Activated naive CD4-positive, alpha-beta T cell treated with anti-CD3 and anti-CD28 coated beads, Interleukin-2, amount 50 U/mL, for 16 hours (primary cell): Measurements from ENCODE around the gene CLEC3A.
"Not testable (repeated sequence)": the region's sequence is repeated elsewhere in the genome, so short reads cannot be mapped to it uniquely, and the experiment has no call there.

Experiments
- DNase-seq: peaks from one replicate; pipeline ENCODE4 v3.0.0-alpha.2; 2020

The CLEC3A gene

DNA sequence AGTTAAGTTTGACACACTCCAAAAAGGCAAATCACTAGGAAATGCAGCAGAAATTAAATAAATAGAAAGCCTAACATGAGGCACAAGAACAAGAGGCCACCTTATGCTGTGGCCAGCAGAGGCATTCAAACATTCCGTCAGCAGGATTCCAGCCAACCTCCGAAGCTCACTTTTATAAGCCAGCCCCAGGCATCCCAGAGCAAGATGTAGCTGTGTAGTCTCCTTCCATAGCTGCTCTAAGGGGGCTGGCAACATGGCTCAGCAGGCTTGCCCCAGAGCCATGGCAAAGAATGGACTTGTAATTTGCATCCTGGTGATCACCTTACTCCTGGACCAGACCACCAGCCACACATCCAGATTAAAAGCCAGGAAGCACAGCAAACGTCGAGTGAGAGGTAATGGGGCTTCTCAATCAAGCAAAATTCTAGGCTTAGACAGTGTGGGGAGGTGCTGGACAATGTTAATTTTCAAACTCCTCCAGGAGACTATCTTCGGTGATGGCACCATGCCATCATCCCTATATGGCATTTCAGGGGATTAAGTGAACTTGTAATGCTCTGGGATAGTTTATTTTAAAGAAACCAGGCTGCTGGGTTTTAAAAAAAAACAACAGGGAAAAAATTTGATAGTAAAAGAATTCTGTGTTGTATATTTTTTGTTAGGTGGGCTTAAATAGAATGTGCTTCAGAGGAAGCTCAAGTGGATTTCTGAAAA, at the start of gene CLEC3A:
TSS of gene CLEC3A (plus strand) at position 202 of the 714 bp plus-strand sequence. CDS start at position 281, 79 bp downstream.
- DNase-seq = no peak

DNA sequence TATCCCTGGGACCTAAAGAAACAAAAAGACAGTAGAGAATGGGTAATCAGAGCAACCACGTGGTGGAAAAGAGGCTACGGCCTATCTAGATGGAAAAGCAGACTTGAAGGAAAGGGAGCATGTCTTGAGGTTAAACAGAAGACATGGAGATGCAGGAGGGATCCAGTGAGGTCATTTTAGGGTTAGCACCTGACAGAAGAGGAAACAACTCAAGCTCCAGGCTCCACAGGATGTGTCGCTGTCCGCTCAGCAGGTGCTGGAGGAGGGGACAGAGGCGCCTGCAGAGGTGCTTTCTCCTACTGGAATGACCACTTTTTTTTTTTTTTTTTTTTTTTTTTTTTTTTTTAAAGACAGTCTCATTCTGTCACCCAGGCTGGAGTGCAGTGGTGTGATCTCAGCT, 47.5 kb upstream of the CLEC3A start:
- no peak for DNase-seq

DNA sequence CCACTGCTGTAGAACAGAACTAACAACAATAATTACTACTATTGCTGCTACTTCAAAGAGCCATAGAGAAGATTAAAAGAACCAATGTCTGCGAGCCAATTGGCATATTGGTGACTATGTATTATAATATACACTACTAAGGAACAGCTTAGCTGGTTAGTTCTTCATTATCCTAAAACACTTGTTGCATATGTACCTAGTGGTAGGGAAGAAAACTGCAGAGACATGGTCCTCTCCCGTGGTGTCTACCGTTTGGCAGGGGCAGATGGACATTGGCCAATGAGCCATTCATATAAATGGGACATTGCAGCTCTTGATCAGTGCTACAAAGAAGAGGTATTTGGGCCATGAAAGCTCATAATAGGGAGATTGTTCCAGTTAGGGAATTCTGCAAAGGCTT, 46.4 kb upstream of the CLEC3A start:
- DNase-seq = no peak

GRCh38 chr16:77977339-77977738, 45.0 kb upstream of the CLEC3A start:
- no peak for DNase-seq

DNA sequence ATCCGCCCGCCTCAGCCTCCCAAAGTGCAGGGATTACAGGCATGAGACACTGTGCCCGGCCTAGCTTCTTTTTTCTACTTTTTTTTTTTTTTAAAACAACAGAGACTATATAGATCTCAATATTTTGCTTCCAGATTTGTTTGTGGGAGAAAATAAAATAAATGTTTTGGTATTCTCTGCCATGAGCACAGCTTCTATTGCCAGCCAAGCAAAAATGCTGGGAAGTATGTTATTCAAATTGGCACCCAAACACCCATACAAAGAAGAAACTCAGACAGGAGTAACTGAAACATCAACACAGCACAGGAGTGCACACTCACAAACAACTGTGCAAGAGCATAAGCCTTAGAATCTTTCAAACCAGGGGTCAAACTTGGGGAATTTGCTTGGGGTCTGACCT, 37.2 kb upstream of the CLEC3A start:
- DNase-seq = no peak

GRCh38 chr16:77986011-77986740, 36.2 kb upstream of the CLEC3A start:
- no peak for DNase-seq

GRCh38 chr16:77987810-77988209, 34.5 kb upstream of the CLEC3A start:
- DNase-seq = no peak

DNA sequence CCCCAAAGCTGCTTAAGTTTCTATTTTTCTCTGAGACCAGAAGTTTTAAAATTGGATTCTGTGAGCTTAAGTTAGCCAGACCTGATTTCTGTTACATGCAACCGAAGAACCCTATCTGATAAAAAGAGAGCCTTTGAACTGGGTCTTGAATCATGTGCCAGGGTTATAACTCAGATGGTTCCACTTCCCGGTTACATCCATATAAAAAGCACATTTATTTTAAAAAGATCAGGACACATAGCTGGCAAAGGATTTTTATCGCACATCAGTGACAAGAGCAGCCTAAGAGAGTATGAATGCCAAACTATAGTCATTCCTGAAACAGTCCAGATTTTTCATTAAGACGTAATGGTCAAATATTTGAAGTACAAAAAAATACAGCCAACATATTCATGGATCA, 32.5 kb upstream of the CLEC3A start:
- DNase-seq = no peak

DNA sequence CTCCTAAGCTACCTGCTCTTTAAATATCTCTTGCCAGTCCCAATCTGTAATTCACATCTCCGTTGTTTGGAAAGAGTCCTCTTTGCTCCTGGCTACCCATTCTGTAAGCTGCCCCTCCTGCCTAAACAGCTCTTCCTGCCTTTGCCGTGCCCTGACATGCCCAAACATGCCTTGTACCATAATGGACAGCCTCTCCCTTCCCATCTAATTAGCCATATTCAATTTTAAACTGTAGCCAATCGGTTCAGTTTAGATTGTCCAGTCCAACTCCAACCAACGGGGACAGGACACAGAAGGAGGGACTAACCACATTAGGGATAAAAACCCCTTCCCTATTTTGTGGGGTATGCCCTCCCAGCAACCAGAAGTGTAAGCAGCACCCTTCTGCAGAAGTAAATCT, 30.6 kb upstream of the CLEC3A start:
- no peak for DNase-seq

DNA sequence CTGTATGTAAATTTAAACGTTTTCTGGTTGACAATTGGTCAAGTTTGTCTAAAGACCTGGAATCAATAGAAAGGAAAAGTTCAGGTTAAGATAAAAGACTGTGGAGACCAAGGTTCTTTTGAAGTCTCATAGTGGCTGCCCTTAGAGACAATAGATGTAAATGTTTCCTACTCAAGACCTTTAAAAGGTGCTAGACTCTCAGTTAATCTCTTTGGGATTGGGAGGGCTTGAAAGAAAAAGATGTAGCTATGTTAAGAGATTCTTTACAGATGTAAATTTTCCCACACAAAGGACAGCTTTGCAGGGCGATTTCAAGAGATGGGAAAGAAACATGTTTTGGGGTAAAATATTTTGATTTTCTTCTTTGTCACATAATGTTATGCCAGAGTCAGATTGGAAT, 30.0 kb upstream of the CLEC3A start:
- DNase-seq = not testable (repeated sequence)

DNA sequence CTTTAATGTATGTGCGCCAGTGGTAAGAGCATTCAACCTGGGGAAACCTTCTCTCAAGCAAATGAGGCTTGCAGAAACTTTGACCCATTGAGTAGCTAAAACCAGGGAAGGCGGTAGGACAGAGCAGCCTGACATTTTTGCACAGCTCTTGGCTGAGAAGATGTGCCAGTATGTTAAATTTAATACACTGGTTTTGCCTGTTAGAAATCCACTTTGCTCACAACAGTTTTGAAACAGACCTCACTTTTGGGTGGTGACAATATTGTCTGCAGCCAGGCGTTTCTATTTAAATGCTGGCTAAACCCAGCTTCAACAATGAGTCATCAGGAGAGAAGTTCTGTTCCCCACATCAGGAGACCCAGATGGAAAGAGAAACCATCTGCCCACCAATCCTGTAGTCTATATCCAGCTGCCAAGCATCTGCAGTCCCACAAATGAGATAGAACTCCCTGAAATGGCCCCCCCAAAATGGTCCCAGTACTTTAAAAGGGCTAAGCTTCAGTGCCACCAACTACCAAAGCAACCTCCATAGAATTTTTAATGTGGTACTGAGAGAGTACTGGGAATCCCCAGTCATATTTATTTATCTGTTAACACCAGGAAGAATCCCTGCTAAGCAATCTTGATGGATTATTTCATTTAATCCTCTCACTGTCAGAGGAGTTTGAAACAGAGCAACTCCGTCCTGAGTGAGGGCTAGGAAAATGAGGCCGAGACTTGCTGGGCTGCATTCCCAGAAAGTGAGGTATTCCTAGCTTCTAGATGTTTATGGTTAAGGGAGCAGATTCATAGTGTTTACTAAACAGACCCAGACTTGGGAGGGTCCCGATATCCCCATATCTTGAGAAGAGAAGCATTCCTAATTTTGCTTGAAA, 29.0 kb upstream of the CLEC3A start:
- DNase-seq = no peak

GRCh38 chr16:77995843-77996455, 26.4 kb upstream of the CLEC3A start:
- no peak for DNase-seq

- DNase-seq = no peak
Observed at GRCh38 chr16:77998350-77999023, 23.9 kb upstream of the CLEC3A start.

DNA sequence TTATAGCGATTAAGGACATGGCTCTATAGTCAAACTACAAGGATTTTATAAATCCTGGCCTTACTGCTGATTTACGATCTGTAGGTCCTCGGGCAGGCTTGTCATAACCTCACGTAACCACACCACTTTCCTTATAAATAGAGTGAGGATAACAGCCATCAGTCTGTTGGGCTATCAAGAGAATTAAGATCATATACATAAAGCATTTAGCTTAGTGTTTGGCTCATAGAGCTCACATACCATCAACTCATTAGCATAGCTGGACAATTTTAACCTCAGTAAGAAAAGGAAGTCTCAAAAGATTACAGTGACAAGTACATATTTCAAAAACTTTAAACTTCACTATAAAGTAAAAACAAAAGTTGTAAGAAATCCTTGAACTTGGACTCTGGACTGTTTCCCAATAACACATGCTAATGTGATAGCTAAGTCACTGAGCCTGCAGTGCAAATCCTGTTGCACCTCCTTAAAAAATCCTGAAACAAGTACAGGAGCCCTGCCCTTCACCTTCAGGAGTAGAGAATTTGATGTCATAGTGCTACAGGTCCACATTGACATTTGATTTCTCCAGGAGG, 20.8 kb upstream of the CLEC3A start:
- no peak for DNase-seq

- peak; percentile 65 for DNase-seq
Observed at GRCh38 chr16:78002915-78003538, 19.3 kb upstream of the CLEC3A start.

DNA sequence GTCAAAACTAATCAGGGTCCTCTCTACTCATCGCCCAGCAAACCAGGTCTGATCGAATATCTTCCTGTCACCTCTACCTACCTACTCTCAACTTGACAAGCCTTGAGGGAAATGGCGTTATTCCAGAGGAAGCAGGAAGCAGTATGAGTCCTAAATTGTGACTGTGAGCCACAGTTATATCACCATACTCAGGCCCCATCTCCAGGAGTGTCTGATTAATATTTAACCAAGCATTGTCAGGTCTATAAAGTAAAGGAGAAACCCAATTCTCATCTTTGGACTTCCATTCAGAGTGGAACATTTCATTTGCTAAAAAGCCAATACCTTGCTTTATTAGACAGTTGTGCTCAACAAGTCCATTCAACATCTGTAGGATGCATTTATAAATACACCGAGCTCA, 17.8 kb upstream of the CLEC3A start:
- no peak for DNase-seq

DNA sequence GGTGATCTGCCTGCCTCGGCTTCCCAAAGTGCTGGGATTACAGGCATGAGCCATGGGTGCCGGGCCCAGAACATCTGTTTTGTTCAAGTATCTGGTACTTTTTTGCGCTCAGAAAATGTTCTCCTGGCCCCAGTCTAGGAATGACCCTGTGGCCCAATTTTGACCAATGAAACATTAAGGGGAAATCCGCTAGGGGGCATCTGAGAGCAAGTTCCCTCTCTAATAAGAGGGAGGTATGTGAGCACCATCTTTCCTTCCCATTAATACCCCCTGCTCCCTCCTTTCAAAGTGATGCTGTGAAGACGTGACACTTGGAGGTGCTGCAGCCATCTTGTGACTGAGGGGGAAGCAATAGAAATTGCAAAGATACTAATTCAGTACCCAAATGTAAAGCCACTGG, 16.5 kb upstream of the CLEC3A start:
- DNase-seq = no peak

DNA sequence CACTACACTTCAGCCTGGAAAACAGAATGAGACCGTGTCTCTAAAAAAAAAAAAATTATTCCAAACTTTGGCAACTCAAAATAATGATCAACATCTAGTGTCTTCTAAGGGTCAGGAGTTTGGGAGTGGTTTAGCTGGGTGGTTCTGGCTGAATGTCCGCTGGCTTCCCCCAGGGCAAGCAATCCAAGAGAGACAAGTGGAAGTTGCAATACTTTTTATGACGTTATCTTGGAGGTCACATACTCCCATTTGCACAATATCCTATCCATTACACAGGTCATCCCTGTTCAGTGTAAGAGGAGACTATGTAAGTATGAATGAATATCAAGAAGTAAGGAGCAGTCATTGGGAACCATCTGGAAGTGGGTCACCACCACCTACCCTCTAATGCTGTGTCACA, 15.2 kb upstream of the CLEC3A start:
- DNase-seq = no peak

DNA sequence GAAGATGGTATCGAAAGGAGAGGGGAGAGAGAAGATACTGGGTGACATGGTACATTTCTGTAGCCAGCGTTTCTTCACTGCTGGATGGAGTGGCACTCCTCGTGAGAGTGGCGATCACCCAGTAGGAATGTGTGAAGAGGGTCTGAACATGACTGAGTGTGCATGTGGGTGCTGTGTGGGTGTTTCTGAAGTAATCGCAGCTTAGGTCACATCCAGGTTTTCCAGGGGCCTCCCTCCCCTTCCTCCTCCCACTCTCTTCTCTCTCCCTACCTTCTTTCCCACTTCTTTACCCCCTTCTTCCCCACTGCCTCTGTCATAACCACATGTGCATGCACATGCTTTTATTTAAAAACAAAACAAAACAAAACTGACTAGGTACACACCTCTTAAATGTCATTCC, 1.8 kb downstream of the CLEC3A start:
- no peak for DNase-seq

GRCh38 chr16:78025631-78026030, 3.3 kb downstream of the CLEC3A start:
- DNase-seq = no peak

- DNase-seq = no peak
Observed at GRCh38 chr16:78028018-78028417, 5.7 kb downstream of the CLEC3A start.

GRCh38 chr16:78034530-78034929, 12.2 kb downstream of the CLEC3A start:
- DNase-seq = no peak
